SK-N-MC (cell line): ENCODE data around the gene PKM.

Source experiments
- EZH2 ChIP-seq: fragments of 200-600 bp; sonication (generic); IDR thresholded peaks from one replicate; pipeline ENCODE4 v1.6.1; 2017; ENCODE audit warnings: antibody characterized with exemption
- FOXP2 ChIP-seq: optimal IDR thresholded peaks from 2 replicates; pipeline ENCODE3; 2011; ENCODE audit warnings: mild to moderate bottlenecking, moderate library complexity; ENCODE audit not compliant: insufficient read depth; ENCODE audit errors: extremely low read length, control extremely low read depth
- POLR2AphosphoS5 ChIP-seq: IDR thresholded peaks from 2 replicates; pipeline ENCODE4 v1.6.1; 2012; ENCODE audit warnings: mild to moderate bottlenecking, low read depth, low read length, borderline replicate concordance

- TF ChIP-seq POLR2AphosphoS5 (no peak), EZH2 (no peak), FOXP2 (no peak)
Observed at GRCh38 chr15:72249142-72249810, 18.3 kb upstream of the PKM start.
